SK-N-SH treated with all-trans-retinoic acid at 6 μM for 48 hours (cell line): ENCODE data around the gene RNF167.

Source experiments
- RARB ChIP-seq: fragments of 250-450 bp; sonication (Bioruptor Pico); IDR thresholded peaks from 2 replicates; pipeline ENCODE4 v1.8.0; 2021; ENCODE audit warnings: mild to moderate bottlenecking, moderate library complexity
- ZNF70 ChIP-seq: fragments of 450-650 bp; formaldehyde crosslinking; IDR thresholded peaks from 2 replicates; pipeline ENCODE4 v1.5.0; 2020; ENCODE audit warnings: mild to moderate bottlenecking, moderate library complexity
- ZNF8 ChIP-seq: fragments of 450-650 bp; formaldehyde crosslinking; IDR thresholded peaks from 2 replicates; pipeline ENCODE4 v1.5.0; 2020; ENCODE audit warnings: mild to moderate bottlenecking, moderate library complexity
- TF ChIP-seq, protein P1 (sequence below): fragments of 250-450 bp; sonication (Bioruptor Pico); IDR thresholded peaks from 2 replicates; pipeline ENCODE4 v1.5.1; 2020; ENCODE audit warnings: low read depth, mild to moderate bottlenecking, moderate library complexity

DNA sequence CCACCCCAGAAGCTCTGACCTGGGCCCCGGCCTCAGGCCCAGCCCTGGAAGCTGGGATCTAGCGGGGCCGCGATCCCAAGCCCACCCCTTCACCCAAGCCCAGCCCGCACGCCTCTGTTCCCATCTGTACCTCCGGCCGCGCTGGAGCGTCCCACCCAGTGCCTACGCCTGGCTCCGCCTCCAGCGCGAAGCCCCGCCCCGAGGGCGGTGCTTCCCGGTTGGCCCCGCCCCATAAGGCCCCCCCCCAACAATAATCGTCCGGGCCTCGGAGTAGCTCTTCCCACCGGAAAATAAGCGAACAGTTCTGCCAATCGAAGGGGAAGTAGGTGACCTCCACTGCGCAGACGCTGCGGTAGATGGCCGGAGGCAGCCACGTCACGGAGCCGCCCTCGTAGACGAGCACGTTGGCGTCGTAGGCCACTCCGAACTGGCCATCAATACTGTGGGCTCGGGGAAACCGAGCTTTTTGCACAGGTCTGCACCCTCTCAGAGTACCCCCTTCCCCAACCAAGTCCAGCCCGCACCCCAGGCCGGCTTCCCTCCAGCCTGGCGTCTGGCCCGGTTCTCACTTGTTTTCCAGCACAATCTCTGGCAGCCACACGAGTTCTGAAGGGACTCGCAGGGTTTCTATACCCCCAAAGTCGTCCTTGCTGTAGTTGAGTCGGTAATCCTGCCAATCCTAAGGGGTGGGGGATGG lies 38.3 kb upstream of the RNF167 start:
- TF ChIP-seq, protein P1, sequence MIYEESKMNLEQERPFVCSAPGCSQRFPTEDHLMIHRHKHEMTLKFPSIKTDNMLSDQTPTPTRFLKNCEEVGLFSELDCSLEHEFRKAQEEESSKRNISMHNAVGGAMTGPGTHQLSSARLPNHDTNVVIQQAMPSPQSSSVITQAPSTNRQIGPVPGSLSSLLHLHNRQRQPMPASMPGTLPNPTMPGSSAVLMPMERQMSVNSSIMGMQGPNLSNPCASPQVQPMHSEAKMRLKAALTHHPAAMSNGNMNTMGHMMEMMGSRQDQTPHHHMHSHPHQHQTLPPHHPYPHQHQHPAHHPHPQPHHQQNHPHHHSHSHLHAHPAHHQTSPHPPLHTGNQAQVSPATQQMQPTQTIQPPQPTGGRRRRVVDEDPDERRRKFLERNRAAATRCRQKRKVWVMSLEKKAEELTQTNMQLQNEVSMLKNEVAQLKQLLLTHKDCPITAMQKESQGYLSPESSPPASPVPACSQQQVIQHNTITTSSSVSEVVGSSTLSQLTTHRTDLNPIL (CRISPR knock-in tag) = no peak
- TF ChIP-seq RARB (CRISPR knock-in tag) (no peak), ZNF8 (CRISPR knock-in tag) (no peak), ZNF70 (CRISPR knock-in tag) (no peak)
